C4-2B (cell line): ENCODE measurements around the gene PLEKHM2.

Experiments used
- H3K27ac ChIP-seq: fragments of 450-650 bp; 2 replicates; pipeline ENCODE4 v1.5.1; 2017
- ZFX ChIP-seq: fragments of 450-650 bp; IDR thresholded peaks from 2 replicates; pipeline ENCODE4 v1.6.1; 2017
- TF ChIP-seq, protein P1 (sequence below): fragments of 450-650 bp; conservative IDR thresholded peaks from 2 replicates; pipeline ENCODE4 v1.5.1; 2017; ENCODE audit warnings: mild to moderate bottlenecking

PLEKHM2 gene

DNA sequence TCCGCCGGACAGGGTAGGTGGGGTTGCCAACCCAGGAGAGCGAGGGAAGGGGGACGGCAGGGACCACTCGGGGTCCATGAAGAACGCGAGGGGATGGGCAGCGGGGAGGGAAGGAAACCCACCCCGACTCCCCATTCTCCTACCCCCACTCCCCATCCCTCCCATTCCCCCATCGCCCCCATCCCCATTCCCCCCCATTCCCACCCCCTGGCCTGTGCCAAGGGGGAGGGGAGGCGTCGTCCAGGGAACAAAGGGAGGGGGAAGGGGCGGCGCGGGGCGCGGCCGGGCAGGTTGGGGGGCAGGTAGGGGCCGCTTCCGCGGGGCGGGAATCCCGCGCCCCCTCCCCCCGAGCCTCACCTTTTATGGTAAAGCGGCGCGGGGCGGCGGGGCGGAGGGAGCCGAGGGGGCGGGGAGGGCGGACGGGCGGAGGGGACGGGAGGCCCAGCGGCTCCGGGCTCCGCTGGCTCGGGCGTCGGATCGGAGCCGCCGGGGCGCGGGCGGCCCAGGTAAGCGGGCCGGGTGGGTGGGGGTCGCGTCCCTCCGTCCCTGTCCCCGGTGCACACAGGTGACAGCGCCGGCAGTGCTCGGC, 74.3 kb downstream of the PLEKHM2 start, which contains the start of gene FBLIM1:
FBLIM1 (plus strand) TSS at position 453 of the 589 bp plus-strand sequence. CDS start 6,189 bp downstream, outside the sequence.
- H3K27ac ChIP-seq: peak within 1 kb of the TSS; percentile 58
- no peak for TF ChIP-seq ZFX
- TF ChIP-seq, protein P1, sequence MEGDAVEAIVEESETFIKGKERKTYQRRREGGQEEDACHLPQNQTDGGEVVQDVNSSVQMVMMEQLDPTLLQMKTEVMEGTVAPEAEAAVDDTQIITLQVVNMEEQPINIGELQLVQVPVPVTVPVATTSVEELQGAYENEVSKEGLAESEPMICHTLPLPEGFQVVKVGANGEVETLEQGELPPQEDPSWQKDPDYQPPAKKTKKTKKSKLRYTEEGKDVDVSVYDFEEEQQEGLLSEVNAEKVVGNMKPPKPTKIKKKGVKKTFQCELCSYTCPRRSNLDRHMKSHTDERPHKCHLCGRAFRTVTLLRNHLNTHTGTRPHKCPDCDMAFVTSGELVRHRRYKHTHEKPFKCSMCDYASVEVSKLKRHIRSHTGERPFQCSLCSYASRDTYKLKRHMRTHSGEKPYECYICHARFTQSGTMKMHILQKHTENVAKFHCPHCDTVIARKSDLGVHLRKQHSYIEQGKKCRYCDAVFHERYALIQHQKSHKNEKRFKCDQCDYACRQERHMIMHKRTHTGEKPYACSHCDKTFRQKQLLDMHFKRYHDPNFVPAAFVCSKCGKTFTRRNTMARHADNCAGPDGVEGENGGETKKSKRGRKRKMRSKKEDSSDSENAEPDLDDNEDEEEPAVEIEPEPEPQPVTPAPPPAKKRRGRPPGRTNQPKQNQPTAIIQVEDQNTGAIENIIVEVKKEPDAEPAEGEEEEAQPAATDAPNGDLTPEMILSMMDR: no peak

DNA sequence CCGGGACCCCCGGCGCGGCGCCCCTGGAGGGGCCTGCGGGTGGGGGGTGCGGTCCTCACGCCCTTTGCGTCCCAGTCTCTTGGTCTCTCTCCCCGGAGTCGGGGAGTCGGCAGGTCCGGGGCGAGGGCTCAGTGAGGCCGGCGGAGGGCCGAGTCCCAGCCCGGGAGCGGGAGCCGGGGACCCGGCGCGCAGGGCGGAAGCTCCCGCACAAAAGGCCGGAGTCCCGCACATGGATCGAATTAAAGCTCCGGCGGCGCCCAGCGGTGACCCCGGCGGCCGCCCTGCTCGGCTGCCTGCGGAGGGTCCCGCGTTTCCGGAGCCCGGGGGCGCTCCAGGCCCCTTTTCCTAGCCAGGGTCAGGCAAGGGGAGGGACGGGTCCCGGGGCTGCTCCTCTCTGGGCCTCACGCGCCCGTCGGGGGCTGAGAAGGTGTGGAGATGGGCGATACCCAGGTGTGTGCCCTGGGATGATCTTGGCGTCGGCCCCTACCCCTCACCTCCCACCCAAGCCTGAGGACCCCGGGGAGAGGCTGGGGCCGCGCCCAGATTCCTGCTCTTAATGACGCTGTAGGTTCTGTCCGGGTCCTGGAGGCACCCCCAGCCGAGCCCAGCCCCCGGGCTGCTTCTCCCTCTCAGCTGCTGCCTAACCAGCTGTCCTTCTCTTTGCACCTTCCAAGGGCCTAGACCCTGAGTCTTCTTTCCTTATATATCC, 75.0 kb downstream of the PLEKHM2 start:
- H3K27ac ChIP-seq: peak overlapping the region; percentile 58
- TF ChIP-seq, protein P1: no peak
- TF ChIP-seq ZFX: 0 out of 2 replicates have a peak, but pooled peaks have one; percentile 44

DNA sequence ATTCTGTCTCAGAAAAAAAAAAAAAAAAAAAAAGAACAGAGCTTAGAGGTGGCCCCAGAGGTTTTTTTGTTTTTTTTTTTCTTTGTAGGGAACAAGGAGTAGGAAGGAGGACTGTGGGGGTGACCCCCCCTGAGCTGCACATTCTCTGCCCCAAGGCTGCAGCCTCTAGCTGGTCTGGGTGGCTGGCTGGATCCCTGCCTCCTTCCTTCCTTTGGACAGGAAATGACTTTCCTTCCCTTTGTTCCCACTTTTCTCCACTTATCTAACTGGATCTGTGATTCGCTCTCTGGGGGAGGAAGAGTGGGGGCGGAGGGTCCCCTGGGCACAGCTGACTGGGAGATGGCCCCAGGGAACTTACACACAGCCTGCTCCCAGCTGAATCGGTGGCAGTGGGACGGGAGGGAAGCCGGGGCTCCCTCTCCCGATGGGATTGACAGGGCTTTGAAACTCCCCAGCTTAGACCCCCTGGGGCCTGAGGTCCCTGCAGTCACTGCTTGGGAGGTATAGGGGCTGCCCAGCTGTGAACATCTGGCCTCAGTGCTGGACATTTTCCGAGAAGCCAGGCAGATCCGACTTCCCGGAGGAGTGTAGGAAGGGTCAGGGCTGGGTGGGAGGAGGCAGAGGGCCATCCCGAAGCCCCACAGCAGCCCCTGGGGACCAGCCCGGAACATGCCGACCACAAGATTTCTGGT, 76.5 kb downstream of the PLEKHM2 start:
- TF ChIP-seq, protein P1: no peak
- no peak for TF ChIP-seq ZFX
- no peak overlapping the region for H3K27ac ChIP-seq

DNA sequence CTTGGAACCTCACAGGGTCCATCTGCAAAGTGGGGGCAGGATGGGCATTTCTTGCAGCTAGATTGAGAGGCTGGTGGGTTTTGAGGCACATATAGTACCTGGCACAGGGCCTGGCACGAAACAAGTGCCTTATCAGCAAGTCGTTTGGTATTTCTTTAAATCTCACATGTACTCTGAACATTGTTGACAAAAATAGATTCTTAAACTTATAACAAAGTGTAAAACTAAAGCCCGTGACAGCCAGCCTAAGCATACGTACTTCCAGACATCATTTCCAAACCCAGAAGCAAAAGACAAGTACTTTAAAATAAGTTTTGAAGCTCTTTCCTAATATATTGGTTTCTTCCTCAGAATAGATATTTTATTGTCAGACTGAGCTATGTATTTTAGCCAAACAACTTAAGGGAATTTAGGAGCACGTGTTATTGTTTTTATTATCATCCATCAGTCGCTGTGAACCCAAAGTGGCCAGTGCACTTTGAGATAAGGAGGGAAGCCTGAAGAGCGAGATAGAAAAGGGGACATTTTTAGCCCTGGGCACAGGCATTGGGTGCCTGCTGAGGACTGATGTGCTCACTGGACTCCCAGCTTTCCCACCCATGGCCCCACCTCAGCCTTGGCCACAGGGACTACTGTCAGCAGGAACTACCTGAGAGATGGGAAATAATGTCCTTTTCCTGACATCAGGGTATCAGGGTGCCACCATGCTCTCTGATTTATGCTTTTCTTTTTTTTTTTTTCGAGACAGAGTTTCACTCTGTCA, 77.4 kb downstream of the PLEKHM2 start:
- TF ChIP-seq, protein P1: no peak
- TF ChIP-seq ZFX: no peak

DNA sequence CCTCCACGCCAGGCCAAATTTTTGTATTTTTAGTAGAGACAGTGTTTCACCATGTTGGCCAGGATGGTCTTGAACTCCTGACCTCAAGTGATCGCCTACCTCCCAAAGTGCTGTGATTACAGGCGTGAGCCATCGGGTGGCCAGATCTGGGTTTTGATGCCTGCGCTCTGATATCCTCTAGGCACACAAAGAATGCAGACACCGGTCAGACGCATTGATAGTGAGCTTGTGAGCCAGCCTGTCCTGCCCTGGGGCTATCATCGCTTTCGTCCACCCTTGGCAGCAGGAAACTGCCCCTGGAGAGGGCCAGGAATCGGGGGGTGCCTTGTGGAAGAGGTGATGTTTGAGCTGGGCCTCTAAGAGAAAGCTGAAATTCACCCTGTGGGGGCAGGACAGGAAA, 78.4 kb downstream of the PLEKHM2 start:
- TF ChIP-seq, protein P1: no peak
- TF ChIP-seq ZFX: no peak
- H3K27ac ChIP-seq: no peak overlapping the region

More for the DNA sequence above, 77.4 kb downstream of the PLEKHM2 start:
- H3K27ac ChIP-seq: no peak overlapping the region

DNA sequence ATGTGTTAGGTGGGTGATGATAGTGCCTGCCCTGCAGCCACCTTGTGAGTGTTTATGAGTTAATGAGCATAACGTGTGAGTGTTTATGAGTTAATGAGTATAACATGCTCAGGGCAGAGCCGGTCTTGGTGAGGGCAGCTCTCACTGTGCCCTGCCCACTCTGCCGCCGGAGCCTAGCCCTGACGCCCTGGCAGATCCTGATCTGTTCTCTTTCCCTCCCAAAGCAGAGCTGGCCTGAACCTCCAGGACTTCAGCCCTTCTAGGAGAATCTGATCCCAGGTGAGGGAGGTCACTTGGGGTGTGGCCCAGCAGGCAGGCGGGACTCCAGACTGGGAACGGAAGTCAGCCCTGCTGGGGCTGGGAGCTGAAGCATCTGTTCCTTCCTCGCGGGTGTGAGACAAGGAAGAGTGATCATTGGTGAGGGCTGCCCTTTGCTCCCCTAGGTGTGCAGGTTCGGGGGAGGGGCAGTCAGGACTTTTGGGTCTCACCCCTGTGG, 80.2 kb downstream of the PLEKHM2 start:
- TF ChIP-seq ZFX: no peak
- TF ChIP-seq, protein P1: no peak
- H3K27ac ChIP-seq: no peak overlapping the region
